HG03135 (cell line): Measurements from ENCODE around the gene SCUBE1.

Experiments
- ATAC-seq: cut with Tn5 transposase; IDR thresholded peaks from one replicate; pipeline ENCODE4 v1.9.1; 2021; ENCODE audit warnings: mild to moderate bottlenecking, moderate library complexity; ENCODE audit not compliant: unreplicated experiment

Gene SCUBE1

DNA sequence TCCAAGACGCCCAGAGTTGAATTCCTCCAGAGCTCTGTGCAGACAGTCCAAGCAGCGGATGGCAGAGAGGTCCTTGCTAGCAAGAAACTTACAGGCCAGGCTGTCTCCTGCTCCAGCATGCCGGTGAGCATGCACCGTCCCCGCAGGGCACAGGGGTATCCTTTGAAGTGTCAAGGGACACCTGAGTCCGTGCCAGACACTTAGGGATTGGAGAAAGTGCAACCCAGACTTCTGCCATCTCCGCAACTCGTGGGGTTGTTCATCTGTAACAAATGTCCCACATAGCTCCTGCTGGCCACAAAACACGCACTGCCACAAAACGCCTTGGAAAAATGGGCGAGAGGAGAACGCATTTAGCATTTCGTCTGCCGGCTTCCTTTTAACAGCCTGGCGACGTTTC, 178.5 kb downstream of the SCUBE1 start:
- no peak for ATAC-seq

DNA sequence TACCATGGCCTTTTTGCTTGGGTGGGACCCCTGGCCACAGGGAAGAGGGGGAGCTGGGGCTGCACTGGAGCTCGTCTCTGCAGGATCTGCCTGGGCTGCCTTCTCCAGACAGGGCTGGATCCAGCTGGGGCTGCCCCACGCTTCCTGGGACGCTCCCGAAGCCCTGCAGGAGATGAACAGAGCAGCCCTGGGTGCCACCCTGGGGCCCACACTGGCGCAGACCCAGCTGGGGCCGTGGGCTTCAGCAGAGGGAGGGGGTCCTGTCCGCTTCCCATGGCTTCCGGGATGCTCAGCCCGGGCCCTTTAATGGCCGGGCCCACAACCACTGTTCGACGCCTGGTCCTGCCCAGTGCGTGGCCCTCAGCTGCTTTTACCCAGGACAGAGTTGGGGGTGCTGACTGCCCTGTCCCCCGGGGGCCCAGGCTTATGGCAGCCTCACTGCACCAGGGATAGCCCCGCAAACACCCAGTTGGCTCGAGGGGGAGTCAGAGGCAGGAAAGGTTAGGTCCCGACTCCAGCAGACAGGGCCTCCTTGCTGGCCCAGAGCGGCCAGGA, 179.9 kb downstream of the SCUBE1 start:
- no peak for ATAC-seq

DNA sequence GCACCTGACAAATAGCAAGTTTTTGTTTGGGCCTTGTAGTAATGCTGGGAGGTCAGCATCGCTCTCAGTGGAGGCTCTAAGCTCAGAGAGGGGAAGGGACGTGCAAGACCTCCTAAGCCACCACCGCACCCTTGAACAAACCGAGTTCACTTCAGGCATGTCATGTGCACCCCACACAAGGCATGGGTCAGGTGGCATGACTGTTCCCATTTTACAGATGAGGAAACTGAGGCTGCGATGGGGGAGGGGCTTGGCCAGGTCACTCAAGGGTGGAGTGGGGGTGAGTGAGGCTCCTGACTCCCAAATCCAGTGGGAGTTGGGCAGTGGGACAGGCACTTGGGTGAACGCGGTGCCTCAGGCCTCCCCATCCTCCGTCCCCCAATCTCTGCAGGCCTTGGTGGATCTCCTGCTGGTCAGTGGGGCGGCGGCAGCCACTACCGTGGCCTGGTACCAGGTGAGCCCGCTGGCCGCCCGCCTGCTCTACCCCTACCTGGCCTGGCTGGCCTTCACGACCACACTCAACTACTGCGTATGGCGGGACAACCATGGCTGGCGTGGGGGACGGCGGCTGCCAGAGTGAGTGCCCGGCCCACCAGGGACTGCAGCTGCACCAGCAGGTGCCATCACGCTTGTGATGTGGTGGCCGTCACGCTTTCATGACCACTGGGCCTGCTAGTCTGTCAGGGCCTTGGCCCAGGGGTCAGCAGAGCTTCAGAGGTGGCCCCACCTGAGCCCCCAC, 180.6 kb downstream of the SCUBE1 start:
- no peak for ATAC-seq

DNA sequence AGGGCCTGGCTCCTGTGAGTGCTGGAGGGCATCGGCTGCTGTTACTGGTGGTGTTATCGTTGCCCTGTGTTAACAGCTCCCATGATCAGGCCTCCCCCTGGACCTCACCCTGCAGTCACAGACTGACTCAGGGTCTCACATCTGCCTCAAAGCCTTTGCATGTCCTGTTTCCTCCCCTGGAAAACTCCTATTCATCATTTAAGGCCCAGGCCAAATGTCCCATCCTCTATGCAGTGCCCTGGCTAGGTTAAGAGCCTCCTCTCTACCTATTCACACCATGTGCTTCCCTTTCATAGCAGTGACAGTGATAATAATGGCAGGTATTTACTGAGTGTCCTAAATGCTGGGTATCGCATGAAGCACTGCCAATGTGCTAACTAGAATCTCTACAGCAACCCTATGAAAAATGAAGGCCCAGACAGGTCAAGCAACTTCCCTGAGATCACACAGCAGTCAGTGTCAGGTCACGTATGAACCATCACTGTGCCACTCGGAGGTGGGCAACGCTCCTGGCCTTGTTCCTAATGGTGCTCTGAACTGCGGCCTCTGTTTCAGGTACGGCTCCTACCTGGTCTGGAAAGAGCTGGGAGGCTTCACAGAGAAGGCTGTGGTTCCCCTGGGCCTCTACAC, 182.6 kb downstream of the SCUBE1 start:
- no peak for ATAC-seq

DNA sequence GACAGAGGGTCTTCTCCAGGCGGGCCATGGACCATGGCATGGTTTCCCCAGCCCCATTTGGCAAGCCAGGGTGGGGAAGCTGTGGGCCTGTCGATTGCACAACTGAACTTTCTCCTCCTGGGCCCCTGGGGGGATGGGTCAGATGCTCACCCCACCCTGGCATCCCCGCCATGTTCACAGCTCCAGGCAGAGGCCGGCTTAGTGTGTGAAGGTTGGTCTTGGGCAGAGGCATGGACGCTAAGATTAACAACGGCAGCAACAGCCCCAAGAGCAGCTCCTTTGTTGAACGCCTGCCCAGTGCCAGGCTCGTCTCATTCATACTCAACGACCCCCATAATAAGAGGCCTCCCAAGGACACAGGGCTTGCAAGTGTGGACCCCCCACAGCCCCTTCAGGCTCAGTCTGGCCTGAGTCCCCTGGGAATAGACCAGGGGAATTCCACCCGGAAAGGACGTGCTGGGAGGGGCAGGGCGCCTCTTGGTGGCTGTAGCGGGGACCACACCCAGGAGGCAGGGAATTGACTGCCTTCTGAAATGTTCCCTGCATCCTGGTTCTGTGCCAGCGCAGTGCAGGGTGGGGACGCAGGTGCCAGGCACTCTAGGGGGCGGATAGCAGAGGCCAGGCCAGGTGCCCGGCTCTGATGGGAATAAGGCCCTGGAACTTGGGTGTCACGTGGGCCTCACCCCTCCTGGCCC, 183.5 kb downstream of the SCUBE1 start:
- ATAC-seq = no peak

DNA sequence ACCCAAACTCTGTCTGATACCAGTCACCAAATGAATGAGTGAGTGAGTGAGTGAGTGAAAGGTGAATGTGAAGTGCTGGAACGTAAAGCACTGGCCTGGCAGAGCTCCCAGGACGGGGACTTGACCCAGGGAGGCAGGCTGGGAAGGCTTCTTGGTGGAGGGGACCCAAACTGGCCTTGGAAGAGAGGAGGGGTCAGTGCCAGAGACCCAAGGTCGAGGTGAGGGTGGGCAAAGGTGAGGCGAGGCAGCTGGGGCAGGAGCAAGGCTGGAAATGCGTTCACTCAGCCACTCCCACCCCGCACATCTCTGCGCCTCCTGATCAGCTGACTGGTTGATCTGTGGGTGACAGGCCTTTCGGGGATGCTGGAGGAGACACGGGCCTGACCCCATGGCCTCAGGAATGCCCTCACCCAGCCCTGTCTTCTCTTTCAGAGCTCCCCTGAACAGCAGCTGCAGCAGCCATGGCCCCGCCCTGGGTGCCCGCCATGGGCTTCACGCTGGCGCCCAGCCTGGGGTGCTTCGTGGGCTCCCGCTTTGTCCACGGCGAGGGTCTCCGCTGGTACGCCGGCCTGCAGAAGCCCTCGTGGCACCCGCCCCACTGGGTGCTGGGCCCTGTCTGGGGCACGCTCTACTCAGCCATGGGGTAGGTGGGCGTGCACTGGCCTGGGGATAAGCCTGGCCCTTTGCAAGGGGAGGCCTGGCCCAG, 184.2 kb downstream of the SCUBE1 start:
- ATAC-seq = no peak

DNA sequence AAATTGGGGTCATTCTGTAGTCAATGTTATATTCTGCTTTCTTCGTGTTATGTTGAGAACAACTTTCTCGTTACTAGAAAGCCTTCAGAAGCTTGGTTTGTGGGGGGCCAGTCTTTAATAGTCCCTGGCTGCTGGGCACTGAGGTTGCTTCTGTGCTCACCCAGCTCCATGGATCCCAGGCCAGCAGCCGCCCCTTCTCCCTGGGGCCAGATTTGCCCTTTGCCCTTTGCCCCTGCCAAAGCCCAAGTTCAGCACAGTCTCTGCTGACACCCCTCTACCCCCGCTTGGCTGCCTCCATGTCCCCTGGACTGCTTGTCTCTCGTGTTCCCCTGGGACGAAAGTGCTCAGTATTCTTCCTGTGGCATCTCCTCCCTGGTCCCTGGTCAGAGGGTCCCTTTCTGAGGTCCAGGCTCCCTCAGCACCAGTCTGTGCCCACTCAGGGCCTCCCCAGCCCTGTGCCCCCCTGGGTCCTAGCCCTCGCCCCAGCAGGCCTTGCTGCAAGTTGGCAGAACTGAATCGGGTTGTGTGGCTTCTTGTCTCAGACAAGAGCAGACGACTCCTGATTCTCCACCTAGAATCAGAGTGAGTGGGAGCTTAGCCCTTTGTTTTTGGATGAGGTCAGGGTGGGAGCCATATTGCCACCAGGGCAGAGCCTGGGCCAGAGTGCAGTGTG, 185.2 kb downstream of the SCUBE1 start:
- no peak for ATAC-seq

DNA sequence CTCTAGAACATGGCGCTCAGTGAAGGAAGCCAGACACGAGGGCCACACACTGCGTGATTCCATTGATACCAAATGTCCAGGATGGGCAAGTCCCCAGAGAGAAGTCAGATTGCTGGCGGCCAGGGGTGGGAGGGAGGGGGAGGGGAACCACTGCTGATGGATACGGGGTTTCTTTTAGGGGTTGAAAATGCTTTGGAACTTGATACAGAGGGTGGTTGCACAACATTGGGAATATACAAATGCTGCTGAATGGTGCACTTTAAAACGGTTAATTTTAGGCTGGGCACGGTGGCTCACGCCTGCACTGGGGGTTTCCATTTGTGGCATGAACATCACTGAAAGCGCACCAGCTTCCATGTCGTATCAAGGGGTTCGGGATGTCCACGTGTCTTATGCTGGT, 186.8 kb downstream of the SCUBE1 start:
- no peak for ATAC-seq

DNA sequence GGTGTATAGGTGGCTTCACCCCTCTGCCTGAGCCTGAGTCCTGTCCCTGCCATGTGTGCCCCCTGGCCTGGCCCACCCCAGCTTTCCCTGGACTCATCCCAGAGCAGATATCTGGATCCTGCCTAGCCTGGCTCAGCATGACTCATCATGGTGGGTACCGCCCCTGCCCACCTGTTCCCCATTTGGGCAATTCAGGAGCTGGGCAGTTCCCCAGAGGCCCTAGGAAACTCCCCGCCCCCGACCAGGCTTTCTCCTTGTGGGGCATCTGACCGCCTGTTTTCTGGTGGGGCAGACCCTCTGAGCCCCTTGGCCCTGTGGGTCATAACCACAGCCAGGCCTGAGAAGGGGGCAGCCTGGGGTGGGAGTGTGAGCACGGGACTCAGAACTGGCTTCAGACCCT, 187.4 kb downstream of the SCUBE1 start:
- ATAC-seq = no peak

DNA sequence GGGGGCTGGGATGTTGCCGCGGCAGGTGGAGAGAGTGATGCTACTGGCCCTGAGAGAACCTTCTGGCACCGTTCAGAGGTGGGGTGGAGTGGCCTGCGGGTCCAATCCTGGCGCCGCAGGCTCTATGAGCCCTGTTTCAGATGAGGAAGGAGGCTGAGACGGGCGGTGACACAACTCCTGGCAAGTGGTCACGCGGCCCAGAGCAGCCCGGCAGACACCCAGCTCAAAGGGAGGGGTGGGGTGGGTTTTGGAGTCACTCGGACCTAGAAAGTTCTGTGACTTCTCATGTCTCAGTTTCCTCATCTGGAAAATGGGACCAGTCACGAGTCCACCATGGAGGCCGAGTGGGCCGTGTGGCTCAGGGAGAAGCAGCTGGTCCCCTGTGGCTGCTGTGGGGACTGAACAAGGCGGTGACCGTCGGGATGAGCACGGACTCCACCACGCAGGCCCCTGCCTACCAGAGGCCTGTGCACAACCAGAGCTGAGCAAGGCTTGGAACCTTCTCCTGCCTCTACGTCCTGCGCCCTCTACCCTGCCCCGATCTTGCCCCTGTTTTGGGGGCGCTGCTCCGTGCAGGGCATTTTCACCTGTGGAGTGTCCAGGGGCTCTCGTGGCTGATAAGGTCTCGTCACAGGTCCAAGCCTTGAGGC, 188.2 kb downstream of the SCUBE1 start:
- ATAC-seq = no peak

DNA sequence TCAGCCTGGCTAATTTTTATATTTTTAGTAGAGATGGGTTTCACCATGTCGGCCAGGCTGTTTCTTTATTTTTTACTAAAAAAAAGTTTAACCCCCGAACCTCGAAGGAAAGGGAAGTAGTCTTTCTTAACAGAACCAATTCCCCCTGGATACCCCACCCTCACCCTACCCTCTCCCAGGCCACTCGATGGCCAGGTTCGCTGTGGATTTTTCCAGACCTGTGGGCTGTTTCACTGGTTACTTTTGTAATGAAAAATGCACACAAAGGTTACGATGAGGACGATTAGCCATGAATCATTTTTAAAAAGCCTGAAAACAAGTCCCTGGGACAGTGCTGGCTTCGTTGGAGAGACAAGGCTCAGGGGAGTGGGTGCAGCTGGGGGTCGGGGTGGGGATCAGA, 189.3 kb downstream of the SCUBE1 start:
- ATAC-seq = no peak

DNA sequence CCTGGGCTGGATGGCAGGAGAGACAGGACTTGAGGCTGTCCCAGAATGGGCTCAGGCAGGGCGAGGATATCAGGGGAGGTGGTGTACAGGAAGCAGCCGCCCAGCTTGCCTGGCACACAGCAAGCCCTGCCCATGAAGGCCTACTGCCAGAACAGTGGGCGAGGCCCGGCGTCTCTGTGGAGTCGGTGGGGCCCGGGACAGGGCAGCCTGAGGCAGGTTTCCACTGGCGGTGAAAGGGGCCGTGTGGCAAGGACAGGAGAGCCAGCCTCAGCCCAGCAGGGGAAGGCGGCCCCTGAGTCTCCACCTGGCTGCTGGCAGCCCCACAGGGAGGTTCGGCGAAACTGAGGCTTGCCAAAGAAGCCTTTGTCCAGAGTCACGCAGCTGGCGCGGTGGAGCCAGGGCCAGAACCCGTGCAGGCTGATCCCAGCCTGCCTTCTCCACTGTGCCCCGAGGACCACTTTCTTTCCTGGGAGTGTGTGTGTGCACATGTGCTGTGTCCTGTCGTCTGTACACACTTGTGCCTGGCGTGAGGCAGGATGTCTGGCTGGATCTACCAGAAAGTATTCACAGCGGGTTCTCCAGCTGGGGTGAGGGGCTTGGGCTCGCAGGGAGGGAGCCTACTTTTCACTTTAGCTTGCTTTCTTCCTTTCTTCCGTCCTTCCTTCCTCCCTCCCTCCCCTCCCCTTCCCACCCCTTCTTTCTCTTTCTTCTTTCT, 190.7 kb downstream of the SCUBE1 start:
- ATAC-seq = no peak

DNA sequence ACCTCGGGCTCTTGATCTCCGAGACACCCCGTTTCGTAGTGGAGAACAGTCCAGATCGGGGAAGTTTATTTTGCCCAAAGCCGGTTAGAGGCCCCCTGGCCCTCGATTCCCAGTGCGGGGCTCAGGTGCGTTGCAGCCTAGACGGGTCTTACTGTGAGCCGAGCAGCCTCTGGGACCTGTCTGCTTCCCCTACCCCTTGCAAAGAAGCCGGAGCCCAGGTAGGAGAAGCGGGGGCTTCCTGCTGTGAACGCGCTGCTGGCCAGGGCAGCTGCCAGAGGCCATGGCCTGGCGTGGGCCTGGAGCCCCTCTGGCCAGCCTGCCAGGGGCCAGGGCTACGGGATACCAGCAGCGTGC, 191.2 kb downstream of the SCUBE1 start:
- no peak for ATAC-seq

DNA sequence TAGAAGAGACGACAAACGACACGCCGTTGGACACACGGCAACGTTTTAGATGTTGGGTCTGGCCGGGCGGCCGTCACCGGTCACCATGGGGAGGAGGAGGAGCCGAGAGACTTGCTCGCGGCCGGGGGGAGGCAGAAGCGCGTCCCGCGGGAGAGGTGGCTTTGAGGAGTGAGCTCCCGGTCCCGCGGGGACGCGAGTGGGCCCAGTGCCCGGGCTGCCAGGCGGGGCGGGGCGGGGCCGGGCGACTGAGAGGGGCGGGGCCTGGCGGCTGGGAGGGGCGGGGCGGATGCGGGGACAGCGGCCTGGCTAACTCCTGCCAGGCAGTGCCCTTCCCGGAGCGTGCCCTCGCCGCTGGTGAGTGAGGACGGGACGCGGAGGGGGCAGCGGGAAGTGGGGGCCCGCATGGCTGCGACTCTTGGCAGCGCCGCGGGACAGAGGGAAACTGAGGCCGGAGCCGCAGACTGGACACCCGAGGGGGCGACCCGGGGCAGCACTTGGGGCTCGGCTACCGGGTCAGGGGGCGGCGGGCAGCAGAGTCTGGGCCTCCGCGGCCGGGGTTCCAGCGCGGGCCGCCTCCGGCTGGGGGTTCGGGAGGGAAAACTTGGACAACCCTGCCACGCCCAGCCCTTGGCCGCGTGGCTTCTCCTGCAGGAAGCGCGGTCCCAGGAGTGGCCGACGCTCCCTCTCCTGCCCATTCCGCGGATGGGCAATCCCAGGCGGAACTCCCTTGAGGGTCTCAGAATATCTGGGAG, 191.7 kb downstream of the SCUBE1 start, which contains the start of gene TSPO:
Gene TSPO (plus strand): TSS at position 309 of the 752 bp plus-strand sequence. CDS start 7,680 bp downstream, outside the sequence.
- ATAC-seq = no peak

DNA sequence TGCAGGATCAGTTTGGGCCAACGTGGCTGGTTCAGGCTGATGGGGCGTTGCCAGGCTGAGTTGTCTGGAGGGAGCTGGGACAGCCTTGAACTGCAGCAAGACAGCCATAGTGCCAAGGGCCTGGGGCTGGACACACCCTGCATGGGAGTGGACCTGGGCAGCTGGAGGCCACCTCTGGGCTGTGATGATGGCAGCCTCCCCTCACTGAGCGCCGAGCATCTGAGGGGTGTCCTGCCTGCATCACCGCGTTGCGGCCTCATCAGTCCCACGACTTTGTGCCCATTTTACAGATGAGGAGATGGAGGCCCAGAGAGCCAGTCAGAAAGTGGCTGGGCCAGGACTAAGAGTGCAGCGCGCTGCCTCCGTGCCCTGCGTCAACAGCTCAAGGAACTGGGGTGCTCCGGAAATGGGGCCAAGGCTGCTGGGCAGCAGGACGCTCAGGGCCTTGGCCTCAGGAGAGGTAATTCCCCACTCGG, 192.4 kb downstream of the SCUBE1 start:
- no peak for ATAC-seq

DNA sequence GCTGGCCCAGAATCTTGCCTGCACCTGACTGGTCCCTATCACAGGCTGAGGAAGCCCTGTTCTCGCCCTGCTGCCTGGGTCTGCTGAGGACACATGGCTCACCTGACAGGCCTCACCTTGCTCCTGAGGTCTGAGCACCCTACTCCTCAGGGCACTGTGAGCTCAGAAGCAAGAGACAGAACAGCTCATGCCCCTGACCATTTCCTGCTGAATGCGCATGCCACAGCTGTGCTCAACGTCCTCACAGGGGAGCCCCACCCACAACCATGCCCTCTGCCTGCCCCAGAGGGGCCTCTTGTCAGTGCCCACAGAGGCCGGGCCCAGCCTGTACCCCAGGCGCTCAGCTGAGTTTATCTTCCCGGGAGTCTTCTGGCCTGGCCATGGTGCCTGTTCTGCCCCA, 194.6 kb downstream of the SCUBE1 start:
- ATAC-seq = no peak

DNA sequence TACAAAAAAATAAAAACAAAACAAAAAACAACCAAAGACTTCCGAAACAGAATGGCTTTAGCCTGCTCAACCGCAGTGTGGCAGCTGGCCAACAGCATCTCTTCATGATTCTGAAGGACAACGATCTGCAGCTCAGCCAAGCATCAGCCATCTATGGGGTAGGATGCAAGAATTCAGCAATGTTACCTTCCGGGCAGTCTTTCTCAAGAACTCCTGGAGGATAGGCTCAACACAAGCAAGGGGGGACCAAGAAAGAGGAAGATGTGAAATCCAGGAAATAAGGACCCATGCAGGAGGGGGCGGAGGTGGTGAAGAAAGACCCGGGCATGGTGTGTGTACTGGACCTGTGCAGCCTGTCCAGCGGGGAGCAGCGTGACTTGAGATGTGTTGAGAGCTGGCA, 195.4 kb downstream of the SCUBE1 start:
- ATAC-seq = no peak
